ENCODE measurements around the gene C1QTNF6. TPM values are rescaled to one million over a fixed set of nuclear protein-coding genes. Genes with fewer than 3 reads are reported as not detected.
"Not testable (repeated sequence)": the region's sequence is repeated elsewhere in the genome, so short reads cannot be mapped to it uniquely, and the experiment has no call there.

The C1QTNF6 gene
- total and polyA plus RNA-seq, 10 donors = 5.3 to 10.3 (median 7.6) TPM

GRCh38 chr22:37233751-37234631 is 45.9 kb upstream of the C1QTNF6 start:
- 59 to 73% (median 60%) methylated on average over 24 to 27 of the region's 27 CpGs for WGBS, 5 donors
- no peaks in the 10 kb centered on the region for H3K9me3 ChIP-seq
- no peak for TF ChIP-seq CTCF (IDR thresholded peaks at IDR 0.05 in 8 of 11, conservative IDR thresholded peaks at IDR 0.05 in 3 of 11)
- TF ChIP-seq POLR2AphosphoS5 (IDR thresholded peaks at IDR 0.05) = peak in 1 of 3 donors; percentile 51
- no peak for TF ChIP-seq POLR2A (IDR thresholded peaks at IDR 0.05)
- peak overlapping the region in 1 of 8 donors; percentile 11 for H3K4me3 ChIP-seq
- H3K27me3 ChIP-seq (replicated peaks in 1 of 7) = peaks cover 0 to 8% (median 0%) of the 10 kb centered on the region in 7 donors
- H3K4me1 ChIP-seq = peaks cover 52 to 100% (median 100%) of the 10 kb centered on the region in 6 donors
- intact Hi-C loops (cut with DNase I; ENCODE audit: low total_unique reads) = no loop called here
- peak overlapping the region in 7 of 8 donors; percentile 20 to 99 (median 94) for H3K27ac ChIP-seq
- DNase-seq = peak; percentile 79
- H3K36me3 ChIP-seq = peaks cover 0 to 97% (median 48%) of the 10 kb centered on the region in 6 donors

GRCh38 chr22:37233371-37233750 is 45.3 kb upstream of the C1QTNF6 start:
- peak; percentile 72 for DNase-seq
- peak overlapping the region in 1 of 8 donors; percentile 11 for H3K4me3 ChIP-seq
- peaks cover 0 to 97% (median 46%) of the 10 kb centered on the region in 6 donors for H3K36me3 ChIP-seq
- peaks cover 56 to 100% (median 100%) of the 10 kb centered on the region in 6 donors for H3K4me1 ChIP-seq
- WGBS, 5 donors = 89 to 96% (median 90%) methylated on average over 12 of the region's 12 CpGs
- intact Hi-C loops (cut with DNase I; ENCODE audit: low total_unique reads); H3K27me3 ChIP-seq (replicated peaks in 1 of 7); H3K9me3 ChIP-seq: not testable (repeated sequence)
- H3K27ac ChIP-seq = peak overlapping the region in 5 of 8 donors; percentile 91 to 99 (median 94)

- DNase-seq = peak; percentile 76
- H3K36me3 ChIP-seq = peaks cover 0 to 97% (median 49%) of the 10 kb centered on the region in 6 donors
- peak overlapping the region in 7 of 8 donors; percentile 88 to 99 (median 94) for H3K27ac ChIP-seq
- H3K4me3 ChIP-seq = peak overlapping the region in 1 of 8 donors; percentile 52
- WGBS, 5 donors = 82 to 85% (median 83%) methylated on average over 14 to 15 of the region's 15 CpGs
- intact Hi-C loops (cut with DNase I; ENCODE audit: low total_unique reads) = no loop called here
- peaks cover 59 to 100% (median 99%) of the 10 kb centered on the region in 6 donors for H3K4me1 ChIP-seq
- peaks cover 0 to 8% (median 0%) of the 10 kb centered on the region in 7 donors for H3K27me3 ChIP-seq (replicated peaks in 1 of 7)
- H3K9me3 ChIP-seq = no peaks in the 10 kb centered on the region
- TF ChIP-seq POLR2AphosphoS5 (IDR thresholded peaks at IDR 0.05) (peak; percentile 2 to 69 (median 39)), CTCF (IDR thresholded peaks at IDR 0.05 in 8 of 11, conservative IDR thresholded peaks at IDR 0.05 in 3 of 11) (no peak), POLR2A (IDR thresholded peaks at IDR 0.05) (no peak)
Measured at GRCh38 chr22:37232140-37232998, 44.3 kb upstream of the C1QTNF6 start.

- peaks cover 0 to 91% (median 45%) of the 10 kb centered on the region in 6 donors for H3K36me3 ChIP-seq
- no peaks in the 10 kb centered on the region for H3K9me3 ChIP-seq
- H3K4me3 ChIP-seq = peak overlapping the region in 1 of 8 donors; percentile 52
- TF ChIP-seq POLR2A (IDR thresholded peaks at IDR 0.05) (no peak), POLR2AphosphoS5 (IDR thresholded peaks at IDR 0.05) (no peak), CTCF (IDR thresholded peaks at IDR 0.05 in 8 of 11, conservative IDR thresholded peaks at IDR 0.05 in 3 of 11) (no peak)
- DNase-seq = peak; percentile 82
- H3K27ac ChIP-seq = peak overlapping the region; percentile 44 to 99 (median 94)
- H3K27me3 ChIP-seq (replicated peaks in 1 of 7) = peaks cover 0 to 8% (median 0%) of the 10 kb centered on the region in 7 donors
- intact Hi-C loops (cut with DNase I; ENCODE audit: low total_unique reads) = no loop called here
- 57 to 70% (median 63%) methylated on average over 20 to 21 of the region's 21 CpGs for WGBS, 5 donors
- H3K4me1 ChIP-seq = peaks cover 53 to 94% (median 91%) of the 10 kb centered on the region in 6 donors
Measured at GRCh38 chr22:37231406-37232139, 43.5 kb upstream of the C1QTNF6 start.

Measured in spleen (tissue), 11 donors.